Fibroblast of skin of right biceps (primary cell): ENCODE data around the gene LPAR6.
A peak's percentile ranks its signal among the peaks of the same experiment; 100 is the strongest.
"Not testable (repeated sequence)": the region's sequence is repeated elsewhere in the genome, so short reads cannot be mapped to it uniquely, and the experiment has no call there.

Source experiments
- DNase-seq: peaks from one replicate; pipeline ENCODE4 v3.0.0-alpha.2; 2013

LPAR6 gene, protein sequence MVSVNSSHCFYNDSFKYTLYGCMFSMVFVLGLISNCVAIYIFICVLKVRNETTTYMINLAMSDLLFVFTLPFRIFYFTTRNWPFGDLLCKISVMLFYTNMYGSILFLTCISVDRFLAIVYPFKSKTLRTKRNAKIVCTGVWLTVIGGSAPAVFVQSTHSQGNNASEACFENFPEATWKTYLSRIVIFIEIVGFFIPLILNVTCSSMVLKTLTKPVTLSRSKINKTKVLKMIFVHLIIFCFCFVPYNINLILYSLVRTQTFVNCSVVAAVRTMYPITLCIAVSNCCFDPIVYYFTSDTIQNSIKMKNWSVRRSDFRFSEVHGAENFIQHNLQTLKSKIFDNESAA

DNA sequence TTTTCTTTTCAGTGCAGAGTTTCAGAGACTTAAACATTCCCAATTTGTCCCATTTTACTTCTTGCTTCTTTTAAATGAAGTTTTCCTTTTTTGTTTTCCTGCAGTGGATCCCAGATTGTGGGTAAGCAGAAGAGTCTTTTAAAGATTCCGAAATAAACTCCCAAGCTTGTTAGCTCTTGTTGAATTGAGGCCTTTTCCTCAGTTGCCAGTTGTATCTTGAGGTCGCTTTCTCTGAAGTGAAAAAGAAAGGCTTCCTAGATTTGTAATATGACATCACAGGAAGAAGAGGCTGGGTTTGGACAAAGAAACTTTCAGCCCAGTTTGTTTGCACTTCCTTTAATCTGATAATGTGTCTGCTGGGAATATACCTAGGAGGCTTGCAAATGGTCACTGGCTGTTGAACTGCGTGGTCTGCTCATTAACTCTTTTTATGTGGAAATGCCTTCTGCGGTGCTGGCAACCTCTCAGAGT, at the start of gene LPAR6:
Gene LPAR6 (minus strand): TSS at position 233 of the 471 bp plus-strand sequence. CDS start 690 bp downstream, outside the sequence.
- DNase-seq, result peak; percentile 47

DNA sequence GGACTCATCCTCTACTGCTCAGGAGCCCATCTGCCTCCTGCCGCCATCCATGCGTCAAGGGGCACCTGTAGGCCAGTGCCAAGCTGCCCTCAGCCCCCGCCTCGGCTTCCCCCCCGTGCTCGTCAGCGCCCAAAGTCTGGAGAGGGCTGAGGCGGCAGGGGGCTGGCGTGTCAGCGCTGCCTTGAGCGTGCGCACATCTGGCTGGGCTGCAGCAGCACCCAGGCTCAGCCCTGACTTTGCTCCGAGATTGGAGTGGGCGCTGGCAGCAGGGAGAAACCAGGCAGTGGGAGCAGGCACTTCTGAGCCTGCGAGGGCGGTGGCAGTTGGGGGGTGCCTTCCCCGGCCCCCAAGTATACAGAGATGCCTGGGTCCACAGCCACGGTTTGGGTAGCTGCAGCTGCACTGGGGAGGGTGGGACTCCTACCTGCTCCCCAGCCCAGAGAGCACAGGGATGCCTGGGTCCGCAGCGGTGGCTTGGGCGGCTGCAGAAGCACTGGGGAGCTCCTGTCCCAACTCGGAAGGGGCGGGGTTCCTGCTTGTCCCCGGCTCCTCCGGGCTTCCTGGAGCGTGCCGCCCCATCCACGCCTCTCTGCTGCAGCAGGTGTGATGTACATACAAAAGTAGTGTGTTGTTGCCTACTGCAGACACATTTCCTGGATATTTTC, 44.8 kb upstream of the LPAR6 start:
- DNase-seq, result no peak

DNA sequence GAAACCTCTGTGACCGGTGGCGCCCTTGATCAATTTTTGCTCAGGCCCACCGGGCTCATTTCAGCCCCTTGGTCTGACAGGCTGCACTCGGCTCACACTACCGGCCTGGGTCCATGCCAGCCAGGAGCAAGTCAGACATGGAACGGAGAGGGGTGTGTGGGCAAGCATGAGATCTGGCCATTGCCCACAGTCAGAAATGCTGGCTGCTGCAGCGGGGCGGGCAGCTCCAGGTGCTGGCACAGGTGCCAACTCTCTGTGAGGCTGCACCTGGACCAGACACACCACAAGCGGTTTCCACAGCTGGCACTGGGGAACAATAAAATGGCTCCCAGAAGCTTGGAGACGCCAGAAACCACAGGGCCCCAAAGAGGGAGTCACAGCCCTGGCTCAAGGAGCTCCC, 43.6 kb upstream of the LPAR6 start:
- DNase-seq, result no peak

DNA sequence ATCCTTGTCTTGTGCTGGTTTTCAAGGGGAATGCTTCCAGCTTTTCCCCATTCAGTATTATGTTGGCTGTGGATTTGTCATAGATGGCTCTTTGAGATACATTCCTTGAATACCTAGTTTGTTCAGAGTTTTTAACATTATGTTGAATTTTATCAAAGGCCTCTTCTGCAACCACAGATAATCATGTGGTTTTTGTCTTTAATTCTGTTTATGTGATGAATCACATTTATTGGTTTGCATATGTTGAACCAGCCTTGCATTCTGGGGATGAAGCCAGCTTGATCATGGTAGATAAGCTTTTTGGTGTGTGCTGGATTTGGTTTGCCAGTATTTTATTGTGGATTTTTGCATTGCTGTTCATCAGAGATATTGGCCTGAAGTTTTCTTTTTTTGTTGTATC, 38.3 kb upstream of the LPAR6 start:
- peak; percentile 77 for DNase-seq

DNA sequence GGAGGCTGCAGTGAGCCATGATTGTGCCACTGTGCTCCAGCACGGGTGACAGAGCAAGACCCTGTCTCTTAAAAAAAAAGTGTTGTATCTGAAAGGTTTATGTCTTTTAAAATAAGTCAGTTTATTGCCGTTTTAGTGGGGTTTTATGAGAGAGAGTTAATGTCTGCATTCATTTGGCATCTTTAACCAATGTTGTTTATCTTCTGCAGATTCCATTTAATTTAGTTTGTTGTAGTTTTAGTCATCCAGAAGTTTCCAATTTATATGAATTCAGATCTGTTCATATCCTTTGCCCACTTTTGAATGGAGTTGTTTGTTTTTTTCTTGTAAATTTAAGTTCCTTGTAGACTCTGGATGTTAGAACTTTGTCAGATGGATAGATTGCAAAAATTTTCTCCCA, 36.7 kb upstream of the LPAR6 start:
- DNase-seq, result no peak

DNA sequence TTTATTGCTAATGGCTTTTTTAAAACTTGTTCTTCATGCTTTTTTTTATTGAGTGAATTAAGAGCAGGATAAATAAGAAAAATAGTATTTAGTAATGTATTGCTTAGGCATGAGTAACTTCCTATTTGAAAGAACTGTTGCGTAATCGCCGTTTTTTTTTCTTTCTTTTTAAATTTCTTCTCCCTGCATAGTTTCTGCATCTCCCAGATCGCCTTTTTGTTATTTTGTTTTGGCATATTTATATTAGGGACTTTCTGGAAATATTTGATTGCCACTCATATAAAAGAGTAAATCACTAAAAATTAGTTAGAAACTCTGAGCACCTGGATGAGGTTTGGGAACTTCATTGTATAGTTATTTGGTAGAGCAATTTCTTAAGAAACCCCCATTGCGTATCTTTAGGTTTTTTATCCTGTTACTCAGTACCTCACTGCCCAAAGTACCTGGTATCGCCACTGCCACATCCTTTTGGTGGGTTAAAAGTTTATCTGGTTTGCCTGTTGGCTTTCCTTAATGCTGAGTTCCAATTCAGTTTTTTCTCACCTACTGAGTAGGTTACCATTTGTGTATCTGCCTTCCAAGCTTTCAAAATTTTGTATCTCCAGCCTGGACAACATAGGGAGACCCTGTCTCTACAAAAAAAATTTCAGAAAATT, 36.2 kb upstream of the LPAR6 start:
- DNase-seq, result peak; percentile 60

DNA sequence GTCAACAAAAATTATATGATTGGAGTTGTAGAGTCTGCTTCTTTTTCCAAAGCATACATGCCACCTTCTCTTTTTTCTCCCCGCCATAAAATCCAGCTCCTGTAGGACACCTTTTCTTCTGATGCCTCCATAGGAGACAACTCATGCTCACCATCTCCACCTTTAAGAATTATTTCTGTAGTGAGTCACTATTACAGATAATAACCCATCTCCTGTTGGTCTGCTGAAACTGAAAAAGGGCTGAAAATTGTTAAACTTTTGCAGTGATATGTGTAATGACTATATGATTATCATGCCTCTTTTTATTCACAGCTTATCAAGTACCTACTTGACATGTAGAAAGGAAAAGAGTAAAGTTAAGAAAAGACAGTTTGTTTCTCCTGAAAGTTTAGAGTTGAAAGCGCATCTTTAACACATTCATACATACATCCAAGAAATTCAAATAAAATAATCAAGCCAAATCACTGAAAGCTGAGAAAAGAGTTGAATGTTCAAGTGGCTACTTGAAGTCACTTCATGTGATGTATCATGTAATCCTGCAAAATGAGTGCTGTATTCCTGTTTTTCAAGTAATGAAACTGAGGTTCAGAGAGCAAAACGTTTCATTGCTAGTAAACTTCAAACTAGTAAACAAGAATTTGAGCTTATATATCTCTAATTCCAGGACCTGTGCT, 35.5 kb upstream of the LPAR6 start:
- no peak for DNase-seq

DNA sequence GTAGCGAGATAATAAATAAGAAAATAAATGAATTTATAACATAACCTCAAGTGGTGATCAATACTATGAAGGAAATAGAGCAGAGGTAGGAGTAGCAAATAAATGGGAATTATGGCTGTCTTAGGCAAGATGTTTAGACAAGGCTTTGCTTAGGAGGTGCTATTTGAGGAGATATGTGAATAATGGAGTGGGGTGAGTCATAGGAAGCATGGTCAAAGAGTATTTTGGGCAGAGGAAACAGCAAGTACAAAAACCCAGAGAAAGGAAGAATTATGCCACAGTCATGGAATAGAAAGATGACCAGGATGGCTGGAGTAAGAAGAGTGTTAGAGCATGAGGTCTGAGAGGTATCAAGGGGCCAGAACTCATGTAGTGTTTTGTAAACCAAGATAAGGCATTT, 33.6 kb upstream of the LPAR6 start:
- peak; percentile 70 for DNase-seq

DNA sequence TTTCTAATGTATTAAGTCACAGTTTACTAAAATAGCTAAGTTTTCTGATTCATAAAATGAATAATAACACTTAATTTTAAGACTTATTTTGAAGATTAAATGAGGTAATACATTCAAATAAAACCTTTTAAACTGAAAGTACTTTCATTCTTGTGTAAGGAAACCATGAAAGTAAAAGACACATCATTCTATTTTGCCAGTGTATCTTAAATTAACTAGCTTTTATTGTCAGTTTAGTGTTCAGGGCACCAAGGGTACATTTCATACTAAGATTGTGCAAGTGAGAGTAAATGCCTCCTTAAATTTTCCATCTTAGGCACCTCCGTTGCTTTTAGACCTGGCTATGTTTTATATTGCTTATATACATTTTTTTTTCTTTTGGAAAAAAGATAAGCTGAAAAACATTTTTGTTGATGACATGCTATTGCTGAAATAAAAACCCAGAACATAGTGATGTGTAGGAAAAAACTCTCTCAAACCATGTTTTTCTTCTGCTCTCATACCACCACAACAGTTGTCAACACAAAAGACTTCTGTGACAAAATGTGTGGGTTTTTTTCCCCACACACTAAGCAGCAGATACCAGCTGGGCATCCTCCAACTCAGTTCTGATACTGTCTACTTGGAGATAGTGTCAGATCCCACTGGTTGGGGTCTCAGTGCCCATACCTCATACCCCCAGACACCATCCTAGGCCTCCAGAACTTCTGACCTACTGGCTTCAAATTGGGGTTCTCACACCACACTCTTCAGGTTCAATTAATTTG, 30.7 kb upstream of the LPAR6 start:
- DNase-seq, result no peak

DNA sequence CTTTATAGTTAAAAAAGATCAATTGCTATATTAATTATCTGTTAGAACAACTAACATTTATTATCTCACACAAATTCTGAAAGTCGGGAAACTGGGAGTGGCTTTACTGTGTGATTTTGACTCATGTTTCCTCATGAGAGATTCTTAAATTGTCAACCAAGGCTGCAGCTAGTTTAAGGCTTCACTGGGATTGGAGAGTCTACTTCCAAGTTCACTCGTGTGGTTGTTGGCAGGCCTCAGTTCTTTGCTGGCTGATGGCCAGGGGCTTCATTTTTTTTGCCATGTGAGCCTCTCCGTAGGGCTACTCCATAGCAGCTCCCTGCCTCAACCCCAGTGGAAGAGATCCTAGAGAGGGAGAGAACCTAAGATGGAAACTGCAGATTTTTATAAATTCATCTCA, 24.5 kb upstream of the LPAR6 start:
- DNase-seq, result peak; percentile 36

DNA sequence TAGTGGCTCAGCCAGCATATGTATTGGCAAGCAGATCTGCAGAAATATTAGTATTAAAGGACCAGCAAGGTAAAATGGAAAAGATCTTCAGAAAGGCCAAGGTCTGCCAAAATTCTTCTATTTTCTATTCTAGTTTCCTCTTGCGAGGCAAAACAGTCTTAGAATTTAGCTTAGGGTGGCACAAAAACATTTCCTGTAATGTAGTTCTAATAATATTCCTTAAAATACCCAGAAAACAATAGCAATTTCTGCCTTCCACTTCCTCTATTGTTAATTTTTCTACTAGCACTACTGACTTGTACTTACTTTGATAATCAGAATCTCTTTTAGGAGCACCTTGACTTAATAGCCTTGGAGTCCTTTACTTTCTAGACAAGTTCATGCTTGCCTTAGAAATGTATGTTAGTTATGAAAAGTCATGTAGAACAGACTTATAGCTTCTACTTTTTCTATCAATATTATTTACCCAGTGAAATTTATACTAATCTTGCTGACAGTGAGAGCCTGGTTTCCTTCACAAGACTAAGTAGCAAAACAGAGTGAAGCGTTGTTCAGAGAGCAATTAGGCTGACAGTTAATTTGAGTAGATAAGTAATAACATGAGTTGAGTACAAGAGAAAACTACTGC, 23.9 kb upstream of the LPAR6 start:
- DNase-seq, result no peak

DNA sequence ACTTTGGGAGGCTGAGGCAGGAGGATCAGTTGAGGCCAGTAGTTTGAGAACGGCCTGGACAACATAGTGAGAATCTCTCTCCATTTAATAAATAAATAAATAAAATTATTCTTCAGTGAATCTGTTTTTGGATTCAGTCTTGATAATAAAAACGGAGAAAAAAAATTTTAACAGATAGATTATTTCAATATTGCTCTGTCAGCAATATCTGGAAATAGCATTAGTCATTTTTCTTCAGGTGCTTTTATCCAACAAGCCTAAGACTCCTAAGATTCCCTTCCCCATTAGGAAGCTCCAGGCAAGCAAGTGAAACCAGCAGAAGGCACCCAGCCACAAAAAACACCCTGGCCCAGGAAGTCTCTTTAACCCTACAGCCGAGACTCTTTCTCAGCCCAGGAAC, 21.3 kb upstream of the LPAR6 start:
- no peak for DNase-seq

DNA sequence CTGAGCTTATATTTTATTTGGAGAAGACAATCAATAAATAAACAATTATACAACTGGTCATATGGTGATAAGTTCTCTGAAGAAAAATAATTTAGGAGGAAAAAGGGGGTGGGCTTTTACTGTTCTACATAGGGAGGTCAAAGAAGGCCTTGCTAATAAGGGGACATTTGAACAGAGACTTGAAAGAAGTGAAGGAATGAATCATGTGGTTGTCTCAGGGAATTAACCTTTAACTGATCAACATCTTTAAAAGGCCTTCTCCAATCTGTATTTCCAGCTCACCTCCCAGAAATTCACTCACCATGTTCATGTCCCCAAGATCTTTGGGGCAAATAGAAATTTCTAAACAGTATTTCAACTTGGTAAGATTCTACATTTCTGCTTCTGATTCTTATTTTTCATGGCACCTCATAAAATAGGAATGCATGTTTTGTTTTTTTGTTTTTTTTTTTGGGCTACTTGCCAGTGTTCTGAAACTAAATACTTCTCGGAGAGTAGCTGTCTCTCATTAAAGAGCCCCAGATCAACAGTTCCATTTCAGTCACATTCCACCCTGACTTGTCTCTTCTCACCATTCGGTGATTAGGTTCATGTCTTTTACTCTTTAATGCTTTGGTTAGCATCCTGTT, 19.2 kb upstream of the LPAR6 start:
- peak; percentile 66 for DNase-seq

DNA sequence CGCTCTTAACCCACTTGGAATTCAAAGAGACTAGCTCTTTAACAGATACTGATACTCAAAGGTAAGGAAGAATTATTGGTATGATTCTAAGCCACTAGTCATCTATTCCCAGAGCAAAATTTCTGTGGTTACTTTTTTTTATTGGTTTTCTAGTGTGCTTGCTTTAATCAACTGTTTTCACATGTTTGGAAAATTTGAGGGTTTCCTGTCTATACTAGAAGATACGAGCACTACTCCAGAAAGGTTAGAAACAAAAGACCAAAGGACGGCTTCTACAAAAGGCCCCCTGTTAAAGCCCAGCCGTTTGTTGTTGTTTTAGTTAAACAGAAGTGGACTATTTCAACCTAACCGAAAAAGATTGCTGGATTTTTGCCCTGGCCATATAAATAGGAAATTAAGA, 18.5 kb upstream of the LPAR6 start:
- peak; percentile 41 for DNase-seq

DNA sequence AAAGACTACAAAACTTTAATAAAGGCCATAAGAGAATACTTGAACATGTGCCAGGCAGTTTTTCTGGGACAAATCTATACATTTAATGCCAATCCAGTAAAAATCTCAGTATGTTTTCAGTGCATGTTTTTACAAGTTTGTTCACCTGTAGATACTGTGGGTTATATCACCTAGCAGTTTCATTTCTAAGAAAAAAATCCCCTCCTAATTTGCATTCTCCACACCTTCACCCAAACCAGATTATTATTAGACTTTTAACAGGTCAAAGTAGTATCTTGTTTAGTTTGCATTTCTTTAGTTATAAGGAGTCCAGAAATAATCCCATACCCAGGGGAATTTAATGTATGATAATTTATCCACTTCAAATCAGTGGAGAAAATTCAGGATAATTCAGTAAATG, 17.0 kb upstream of the LPAR6 start:
- no peak for DNase-seq

DNA sequence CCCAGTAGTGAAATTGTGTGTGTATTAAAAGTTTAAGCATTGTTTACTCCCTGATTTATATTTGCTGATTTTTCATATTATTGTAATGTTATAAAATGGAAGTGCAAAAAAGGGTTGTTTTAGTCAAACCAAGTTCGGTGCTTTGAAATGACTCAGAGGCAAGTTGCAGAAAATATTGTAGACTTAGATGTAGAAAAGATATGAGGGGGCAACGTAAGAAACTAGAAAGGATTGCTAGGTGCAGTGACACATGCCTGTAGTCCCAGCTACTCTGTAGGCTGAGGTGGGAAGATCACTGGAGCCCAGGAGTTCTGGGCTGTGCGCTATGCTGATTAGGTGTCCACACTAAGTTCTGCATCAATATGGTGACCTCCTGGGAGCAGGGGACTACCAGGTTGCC, 16.1 kb upstream of the LPAR6 start:
- no peak for DNase-seq

DNA sequence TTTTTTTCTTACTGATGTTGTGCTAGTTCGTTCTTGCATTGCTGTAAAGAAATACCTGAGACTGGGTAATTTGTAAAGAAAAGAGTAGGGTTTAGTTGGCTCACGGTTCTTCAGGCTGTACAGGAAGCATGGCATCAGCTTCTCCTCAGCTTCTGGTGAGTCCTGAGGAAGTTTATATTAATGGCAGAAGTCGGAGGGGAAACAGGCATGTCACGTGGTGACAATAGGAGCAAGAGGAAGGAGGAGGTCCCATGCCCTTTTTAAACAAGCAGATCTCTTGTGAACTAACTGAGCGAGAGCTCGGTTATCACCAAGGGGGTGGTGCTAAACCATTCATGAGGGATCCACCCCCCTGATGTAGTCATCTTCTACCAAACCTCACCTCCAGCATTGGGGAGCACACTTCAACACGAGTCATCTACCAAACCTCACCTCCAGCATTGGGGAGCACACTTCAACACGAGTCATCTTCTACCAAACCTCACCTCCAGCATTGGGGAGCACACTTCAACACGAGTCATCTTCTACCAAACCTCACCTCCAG, 13.9 kb upstream of the LPAR6 start:
- DNase-seq, result not testable (repeated sequence)

DNA sequence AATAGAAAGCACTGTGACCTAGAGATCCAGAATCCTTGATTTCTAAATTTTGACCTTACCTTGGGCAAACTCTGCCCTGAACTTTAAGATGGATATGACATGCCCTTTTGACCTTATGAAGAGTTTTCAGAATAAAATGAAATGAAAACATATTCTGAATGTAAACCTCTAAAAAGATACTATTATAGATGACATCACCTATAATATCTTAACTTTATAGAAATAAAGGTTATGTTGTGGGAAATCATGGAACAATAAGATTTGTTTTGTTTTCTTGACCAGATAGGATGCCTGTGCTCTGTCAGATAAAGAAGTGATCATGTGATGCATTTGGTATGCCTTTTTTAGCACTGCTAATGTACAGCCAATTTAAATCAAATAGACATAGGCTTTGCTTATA, 13.1 kb upstream of the LPAR6 start:
- DNase-seq, result no peak

DNA sequence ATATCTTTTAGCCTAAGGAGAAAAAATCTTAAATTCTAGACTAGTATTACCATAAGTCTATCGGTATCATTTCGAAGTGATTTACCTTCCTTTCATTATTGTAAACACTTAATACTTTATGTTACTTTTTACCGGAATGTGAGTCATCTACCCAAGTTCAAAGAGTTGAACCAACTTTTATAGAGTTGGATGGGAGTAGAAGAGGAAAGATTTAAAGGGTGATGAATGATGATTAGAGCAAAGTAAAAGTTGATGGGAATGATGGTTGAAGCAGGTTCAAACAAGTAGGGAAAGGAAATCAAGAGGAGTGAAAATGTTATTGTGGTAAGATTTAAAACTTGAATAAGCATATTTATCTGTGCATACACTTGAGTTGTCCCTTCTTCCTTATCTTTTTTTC, 11.3 kb upstream of the LPAR6 start:
- DNase-seq, result no peak

DNA sequence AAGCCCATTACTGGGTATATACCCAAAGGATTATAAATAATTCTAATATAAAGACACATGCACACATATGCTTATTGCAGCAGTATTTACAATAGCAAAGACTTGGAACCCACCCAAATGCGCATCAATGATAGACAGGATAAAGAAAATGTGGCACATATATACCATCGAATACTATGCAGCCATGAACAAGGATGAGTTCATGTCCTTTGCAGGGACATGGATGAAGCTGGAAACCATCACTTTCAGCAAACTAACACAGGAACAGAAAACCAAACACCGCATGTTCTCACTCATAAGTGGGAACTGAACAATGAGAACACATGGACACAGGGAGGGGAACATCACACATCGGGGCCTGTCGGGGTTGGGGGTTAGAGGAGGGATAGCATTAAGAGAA, 9.1 kb upstream of the LPAR6 start:
- DNase-seq, result not testable (repeated sequence)

DNA sequence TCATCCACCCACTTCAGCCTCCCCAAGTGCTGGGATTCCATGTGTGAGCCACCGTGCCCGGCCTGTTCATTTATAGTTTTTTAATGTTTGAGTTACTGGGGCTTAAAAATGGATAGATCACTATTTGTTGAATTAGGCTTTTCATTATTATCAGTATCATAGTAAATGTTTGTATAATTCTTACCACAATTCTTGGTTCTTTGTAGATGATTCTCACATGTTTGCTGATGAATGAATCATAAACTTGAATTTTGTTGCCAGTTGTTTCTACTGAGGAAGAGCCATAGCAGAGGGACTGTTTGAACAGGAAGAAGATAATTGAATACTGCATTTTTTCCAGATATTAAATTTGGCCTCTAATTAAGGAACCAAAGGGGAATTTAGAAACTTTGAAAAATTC, 2.6 kb upstream of the LPAR6 start:
- no peak for DNase-seq
